IPS-20b (cell line): ENCODE results near the gene OR5L1.

Source experiments
- H3K27ac ChIP-seq: one replicate; pipeline ENCODE4 v1.5.1; 2013; ENCODE audit warnings: low read length
- H3K27me3 ChIP-seq: 2 replicates; pipeline ENCODE4 v1.6.1; 2013; ENCODE audit warnings: mild to moderate bottlenecking, low read length, inconsistent platforms; ENCODE audit not compliant: insufficient read depth
- H3K36me3 ChIP-seq: 2 replicates; pipeline ENCODE4 v1.6.1; 2013; ENCODE audit warnings: low read depth, mild to moderate bottlenecking, inconsistent platforms, low read length, moderate library complexity; ENCODE audit not compliant: insufficient read depth
- H3K4me1 ChIP-seq: 2 replicates; pipeline ENCODE4 v1.6.1; 2013; ENCODE audit warnings: mild to moderate bottlenecking, control low read depth, inconsistent platforms, low read length, moderate library complexity; ENCODE audit not compliant: insufficient read depth
- H3K4me3 ChIP-seq: 2 replicates; pipeline ENCODE4 v1.5.1; 2013; ENCODE audit warnings: mild to moderate bottlenecking, low read length, inconsistent platforms
- H3K9ac ChIP-seq: 2 replicates; pipeline ENCODE4 v1.6.1; 2013; ENCODE audit warnings: low read depth, mild to moderate bottlenecking, inconsistent platforms, low read length, moderate library complexity
- H3K9me3 ChIP-seq: 2 replicates; pipeline ENCODE4 v1.6.1; 2013; ENCODE audit warnings: mild to moderate bottlenecking, low read depth, low read length, inconsistent platforms; ENCODE audit not compliant: insufficient read depth

Gene OR5L1

DNA sequence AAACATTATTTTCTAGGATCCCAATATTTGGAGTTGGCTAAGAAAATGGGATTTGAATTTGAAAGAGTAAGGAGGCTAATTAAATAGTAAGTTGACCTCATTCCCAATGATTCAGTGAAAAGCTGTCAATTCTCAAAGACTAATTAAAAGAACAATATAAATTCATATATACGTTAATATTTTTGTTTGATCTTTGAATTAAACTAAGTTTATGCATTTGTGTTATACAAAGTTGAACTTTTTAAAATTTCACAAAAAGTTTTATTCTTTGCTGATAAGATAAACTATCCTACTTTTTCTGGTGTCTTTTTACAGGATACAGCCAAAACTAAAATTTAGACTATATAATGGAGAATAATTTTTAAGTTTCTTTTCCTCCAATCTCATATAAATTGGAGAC, at the start of gene OR5L1:
OR5L1 (plus strand) TSS at position 301 of the 400 bp plus-strand sequence. CDS start 100 bp downstream, outside the sequence.
- Histone ChIP-seq H3K9me3 (peaks cover 88% of the 10 kb centered on the region), H3K27ac (no peak within 1 kb of the TSS), H3K4me1 (no peaks in the 10 kb centered on the region), H3K36me3 (no peaks in the 10 kb centered on the region), H3K9ac (no peak within 1 kb of the TSS), H3K4me3 (no peak within 1 kb of the TSS), H3K27me3 (no peaks in the 10 kb centered on the region)

DNA sequence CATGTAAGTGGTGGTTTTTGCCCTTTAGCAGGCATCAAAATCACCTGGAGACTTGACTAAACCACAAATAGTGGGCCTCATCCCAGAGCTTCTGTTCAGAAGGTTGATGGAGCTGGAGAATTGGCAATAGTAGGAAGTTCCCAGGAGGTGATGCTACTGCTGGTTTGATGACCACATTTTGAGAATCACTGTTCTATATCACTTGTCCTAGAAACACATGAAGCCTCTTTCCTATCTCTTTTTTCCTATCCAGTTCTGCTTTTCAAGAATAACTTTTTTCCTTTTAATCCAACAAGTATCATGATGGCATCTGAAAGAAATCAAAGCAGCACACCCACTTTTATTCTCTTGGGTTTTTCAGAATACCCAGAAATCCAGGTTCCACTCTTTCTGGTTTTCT, 38.0 kb upstream of the OR5L1 start, which contains the start of gene OR5D13:
OR5D13 (plus strand) TSS at position 301 of the 400 bp plus-strand sequence; CDS start at position 301, 0 bp downstream.
- H3K4me1 ChIP-seq: no peaks in the 10 kb centered on the region
- H3K27ac ChIP-seq: no peak within 1 kb of the TSS
- H3K36me3 ChIP-seq: no peaks in the 10 kb centered on the region
- no peak within 1 kb of the TSS for H3K4me3 ChIP-seq
- no peak within 1 kb of the TSS for H3K9ac ChIP-seq
- H3K27me3 ChIP-seq: no peaks in the 10 kb centered on the region
- peaks cover 92% of the 10 kb centered on the region for H3K9me3 ChIP-seq

DNA sequence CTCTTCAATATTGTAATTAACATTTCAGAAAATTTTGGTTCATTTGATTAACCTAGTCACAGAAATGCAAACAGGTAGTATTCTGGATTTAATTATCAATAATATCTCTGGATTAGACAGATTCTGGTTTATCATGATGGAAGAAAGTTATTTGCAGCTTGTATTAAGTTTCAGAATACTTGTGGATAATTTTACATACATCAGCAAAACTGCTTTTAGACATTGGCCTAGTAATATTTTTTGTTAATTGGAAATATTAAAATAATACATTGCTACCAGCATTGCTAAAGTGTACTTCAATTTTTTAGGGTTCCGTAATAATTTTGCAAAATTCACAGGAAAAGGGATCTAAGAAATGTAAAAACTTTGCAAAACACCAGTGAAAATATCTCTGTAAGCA, 19.6 kb upstream of the OR5L1 start:
- H3K4me3 ChIP-seq: no peak overlapping the region
- H3K27me3 ChIP-seq: no peaks in the 10 kb centered on the region
- H3K9me3 ChIP-seq: peaks cover 92% of the 10 kb centered on the region
- H3K9ac ChIP-seq: no peak overlapping the region
- no peaks in the 10 kb centered on the region for H3K36me3 ChIP-seq
- no peak overlapping the region for H3K27ac ChIP-seq
- H3K4me1 ChIP-seq: no peaks in the 10 kb centered on the region

DNA sequence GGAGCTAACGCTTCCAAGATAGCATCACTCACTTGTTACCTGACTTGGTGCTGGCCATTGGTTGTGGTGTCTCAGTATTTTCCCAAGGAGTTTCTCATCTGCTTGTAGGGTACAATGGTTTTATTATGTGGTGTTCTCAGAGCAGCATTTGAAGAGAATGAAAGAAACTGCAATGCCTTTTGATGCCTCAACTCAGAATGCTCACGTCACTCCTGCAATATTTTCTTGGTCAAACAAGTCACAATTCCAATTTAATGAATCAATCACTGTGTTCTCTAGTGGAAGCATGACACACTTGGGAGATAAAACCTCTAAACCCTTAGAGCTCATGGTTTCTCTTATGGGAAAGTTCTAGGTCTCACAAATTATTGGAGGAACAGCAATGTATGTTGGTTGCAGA, 17.8 kb upstream of the OR5L1 start:
- no peaks in the 10 kb centered on the region for H3K4me1 ChIP-seq
- H3K27ac ChIP-seq: no peak overlapping the region
- H3K9ac ChIP-seq: no peak overlapping the region
- no peaks in the 10 kb centered on the region for H3K36me3 ChIP-seq
- H3K9me3 ChIP-seq: peaks cover 90% of the 10 kb centered on the region
- no peaks in the 10 kb centered on the region for H3K27me3 ChIP-seq
- H3K4me3 ChIP-seq: no peak overlapping the region

DNA sequence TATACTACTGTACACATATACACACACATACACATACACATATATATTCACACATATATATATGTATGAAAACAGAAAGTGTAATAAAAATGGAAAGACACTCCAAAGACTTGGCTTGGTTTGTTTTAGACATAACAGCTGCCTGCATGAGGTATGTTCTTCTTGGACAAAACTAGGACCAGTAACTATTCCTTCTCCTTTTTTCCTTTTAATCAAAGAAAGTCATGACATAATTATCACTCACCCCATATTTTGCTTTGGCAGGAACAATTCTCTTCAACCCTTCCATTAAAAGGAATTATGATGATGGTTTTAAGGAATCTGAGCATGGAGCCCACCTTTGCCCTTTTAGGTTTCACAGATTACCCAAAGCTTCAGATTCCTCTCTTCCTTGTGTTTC, 15.9 kb upstream of the OR5L1 start, which contains the start of gene OR5D14:
OR5D14 (plus strand) TSS at position 301 of the 400 bp plus-strand sequence; CDS start at position 301, 0 bp downstream.
- Histone ChIP-seq H3K36me3 (no peaks in the 10 kb centered on the region), H3K4me1 (no peaks in the 10 kb centered on the region), H3K9ac (no peak within 1 kb of the TSS), H3K9me3 (peaks cover 94% of the 10 kb centered on the region), H3K4me3 (no peak within 1 kb of the TSS), H3K27me3 (no peaks in the 10 kb centered on the region), H3K27ac (no peak within 1 kb of the TSS)

DNA sequence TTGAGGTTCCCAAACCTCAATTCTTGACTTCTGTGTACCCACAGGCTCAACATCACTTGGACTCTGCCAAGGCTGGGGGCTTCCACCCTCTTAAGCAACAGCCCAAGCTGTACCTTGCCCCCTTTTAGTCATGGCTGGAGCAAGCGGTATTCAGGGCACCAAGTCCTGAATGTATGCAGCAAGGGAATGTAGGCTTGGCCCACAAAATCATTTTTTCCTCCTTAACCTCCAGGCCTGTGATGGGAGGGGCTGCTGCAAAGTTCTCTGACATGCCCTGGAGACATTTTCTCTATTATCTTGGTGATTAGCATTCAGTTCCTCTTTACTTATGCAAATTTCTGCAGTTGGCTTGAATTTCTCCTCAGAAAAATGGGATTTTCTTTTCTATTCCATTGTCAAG, 4.9 kb upstream of the OR5L1 start:
- no peak overlapping the region for H3K9ac ChIP-seq
- H3K27me3 ChIP-seq: no peaks in the 10 kb centered on the region
- no peaks in the 10 kb centered on the region for H3K36me3 ChIP-seq
- H3K4me3 ChIP-seq: no peak overlapping the region
- H3K27ac ChIP-seq: no peak overlapping the region
- no peaks in the 10 kb centered on the region for H3K4me1 ChIP-seq
- peaks cover 86% of the 10 kb centered on the region for H3K9me3 ChIP-seq

DNA sequence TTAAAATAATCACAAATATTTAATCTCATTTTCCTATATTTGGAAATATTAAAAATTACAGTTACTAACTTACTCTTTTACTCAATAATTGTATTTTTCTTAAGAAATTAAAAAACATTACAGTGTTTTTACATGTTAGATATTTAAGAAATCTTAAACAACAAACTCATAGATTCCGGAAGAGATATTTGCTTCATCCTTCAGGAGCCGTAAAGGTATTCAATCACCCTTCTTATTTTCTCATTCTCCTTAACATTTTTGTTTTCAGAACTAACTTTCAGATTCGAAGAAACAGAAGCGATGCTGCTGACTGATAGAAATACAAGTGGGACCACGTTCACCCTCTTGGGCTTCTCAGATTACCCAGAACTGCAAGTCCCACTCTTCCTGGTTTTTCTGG, 8.2 kb downstream of the OR5L1 start, which contains the start of gene OR5D18:
OR5D18 (plus strand) TSS at position 301 of the 400 bp plus-strand sequence; CDS start at position 301, 0 bp downstream.
- no peaks in the 10 kb centered on the region for H3K27me3 ChIP-seq
- no peaks in the 10 kb centered on the region for H3K4me1 ChIP-seq
- no peak within 1 kb of the TSS for H3K9ac ChIP-seq
- H3K4me3 ChIP-seq: no peak within 1 kb of the TSS
- H3K36me3 ChIP-seq: no peaks in the 10 kb centered on the region
- H3K27ac ChIP-seq: no peak within 1 kb of the TSS
- peaks cover 70% of the 10 kb centered on the region for H3K9me3 ChIP-seq

DNA sequence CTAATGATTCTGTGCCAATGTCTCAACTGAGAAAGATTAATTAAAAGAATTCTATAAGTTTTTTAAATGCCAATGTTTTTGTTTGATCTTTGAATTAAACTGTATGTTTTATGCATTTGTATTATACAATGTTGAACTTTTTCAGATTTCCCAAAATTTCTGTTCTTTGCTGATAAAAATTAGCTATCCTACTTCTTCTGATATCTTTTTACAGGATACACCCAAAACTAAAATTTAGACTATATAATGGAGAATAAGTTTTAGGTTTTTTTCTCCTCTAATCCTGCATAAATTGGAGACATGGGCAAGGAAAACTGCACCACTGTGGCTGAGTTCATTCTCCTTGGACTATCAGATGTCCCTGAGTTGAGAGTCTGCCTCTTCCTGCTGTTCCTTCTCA, 15.8 kb downstream of the OR5L1 start, which contains the start of gene OR5L2:
OR5L2 (plus strand) TSS at position 301 of the 400 bp plus-strand sequence; CDS start at position 301, 0 bp downstream.
- no peaks in the 10 kb centered on the region for H3K36me3 ChIP-seq
- H3K4me3 ChIP-seq: no peak within 1 kb of the TSS
- no peak within 1 kb of the TSS for H3K27ac ChIP-seq
- H3K4me1 ChIP-seq: no peaks in the 10 kb centered on the region
- H3K27me3 ChIP-seq: no peaks in the 10 kb centered on the region
- H3K9ac ChIP-seq: no peak within 1 kb of the TSS
- peaks cover 68% of the 10 kb centered on the region for H3K9me3 ChIP-seq

DNA sequence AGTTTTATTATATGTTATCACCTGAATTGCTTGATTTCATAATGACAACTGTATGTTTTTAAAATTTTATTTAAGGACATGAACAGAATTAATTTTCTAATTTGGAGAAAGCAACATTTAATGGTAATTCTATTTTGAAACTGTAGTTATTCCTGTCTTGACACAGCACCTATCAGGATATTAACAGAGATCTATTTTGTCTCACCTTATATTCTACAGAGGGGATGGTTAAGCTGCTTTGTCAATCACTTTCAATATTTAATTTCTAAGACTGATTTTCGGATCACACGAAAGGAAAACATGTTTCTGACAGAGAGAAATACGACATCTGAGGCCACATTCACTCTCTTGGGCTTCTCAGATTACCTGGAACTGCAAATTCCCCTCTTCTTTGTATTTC, 27.3 kb downstream of the OR5L1 start, which contains the start of gene OR5D16:
OR5D16 (plus strand) TSS at position 301 of the 400 bp plus-strand sequence; CDS start at position 301, 0 bp downstream.
- Histone ChIP-seq H3K27me3 (no peaks in the 10 kb centered on the region), H3K4me1 (no peaks in the 10 kb centered on the region), H3K9ac (no peak within 1 kb of the TSS), H3K27ac (no peak within 1 kb of the TSS), H3K4me3 (no peak within 1 kb of the TSS), H3K36me3 (no peaks in the 10 kb centered on the region), H3K9me3 (peaks cover 73% of the 10 kb centered on the region)

DNA sequence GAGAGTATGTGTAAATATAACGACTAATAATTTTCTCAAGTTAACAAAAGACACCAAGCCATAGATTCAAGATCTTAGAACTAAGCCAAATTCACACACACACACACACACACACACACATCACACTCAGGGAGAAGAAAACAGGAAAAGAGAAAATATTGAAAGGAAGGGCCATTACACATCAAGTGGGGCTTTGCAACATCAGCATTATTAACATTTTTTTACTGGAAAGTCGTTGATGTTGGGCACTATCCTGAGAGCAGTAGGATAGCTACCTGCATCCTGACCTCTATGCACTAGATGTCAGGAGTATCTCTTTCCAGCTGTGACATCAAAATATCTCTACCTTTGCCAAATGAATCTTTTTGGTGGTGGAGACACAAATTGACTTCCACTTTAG, 36.3 kb downstream of the OR5L1 start:
- Histone ChIP-seq H3K9ac (no peak overlapping the region), H3K27ac (no peak overlapping the region), H3K4me3 (no peak overlapping the region), H3K9me3 (peaks cover 56% of the 10 kb centered on the region), H3K36me3 (no peaks in the 10 kb centered on the region), H3K4me1 (no peaks in the 10 kb centered on the region), H3K27me3 (no peaks in the 10 kb centered on the region)

DNA sequence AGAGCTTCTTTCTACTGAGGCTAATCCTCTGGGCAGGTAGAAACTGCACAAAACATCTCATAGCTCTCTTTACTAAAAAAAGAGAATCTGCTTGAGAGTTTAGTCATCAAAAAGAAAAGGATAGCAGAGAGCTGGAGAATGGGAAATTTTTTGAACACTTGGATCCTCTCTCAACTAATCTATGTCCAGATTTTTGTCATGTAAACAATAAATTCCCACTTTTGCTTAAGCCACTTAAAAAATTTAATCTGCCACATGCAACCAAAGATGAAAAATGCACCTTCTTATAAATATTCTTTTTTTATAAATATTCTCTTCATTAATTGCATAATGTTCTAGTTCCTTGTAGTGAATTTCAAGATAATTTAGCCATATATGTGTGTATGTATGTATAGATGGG, 37.9 kb downstream of the OR5L1 start:
- Histone ChIP-seq H3K4me1 (no peaks in the 10 kb centered on the region), H3K27ac (no peak overlapping the region), H3K9me3 (peaks cover 69% of the 10 kb centered on the region), H3K9ac (no peak overlapping the region), H3K4me3 (no peak overlapping the region), H3K36me3 (no peaks in the 10 kb centered on the region), H3K27me3 (no peaks in the 10 kb centered on the region)

DNA sequence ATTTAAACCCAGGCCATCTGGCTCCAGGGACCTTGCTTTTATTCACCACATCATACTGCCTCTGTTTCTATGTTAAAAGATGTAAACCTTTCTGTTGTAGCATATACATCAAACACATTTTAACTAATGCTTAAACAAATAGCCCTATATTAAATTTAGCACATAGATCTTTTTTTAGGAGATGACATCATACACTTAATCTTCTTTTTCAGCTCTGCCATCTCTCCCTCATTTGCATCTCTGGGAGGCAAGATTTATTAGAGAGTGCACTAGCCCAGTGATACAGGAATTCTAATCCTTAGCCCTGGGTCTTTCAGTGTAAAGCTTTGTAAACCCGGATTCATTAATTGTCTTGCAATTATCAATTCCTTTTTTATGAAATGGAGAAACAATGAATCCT, 41.0 kb downstream of the OR5L1 start:
- peaks cover 64% of the 10 kb centered on the region for H3K9me3 ChIP-seq
- H3K4me1 ChIP-seq: no peaks in the 10 kb centered on the region
- H3K9ac ChIP-seq: no peak overlapping the region
- no peak overlapping the region for H3K27ac ChIP-seq
- H3K27me3 ChIP-seq: no peaks in the 10 kb centered on the region
- no peak overlapping the region for H3K4me3 ChIP-seq
- H3K36me3 ChIP-seq: no peaks in the 10 kb centered on the region
